ENCODE measurements around the gene HOXA6. TPM values are rescaled to one million over a fixed set of nuclear protein-coding genes. Genes with fewer than 3 reads are reported as not detected.

HOXA6 gene
- total RNA-seq, 1 experiment from 2014 or later = 12.7 TPM

GRCh38 chr7:27154369-27154768 lies 6.8 kb upstream of the HOXA6 start (continued):
- TF ChIP-seq ZNF274 (IDR thresholded peaks at IDR 0.05; ENCODE audit: low read depth, low read length) = no peak

GRCh38 chr7:27153526-27153925 lies 6.0 kb upstream of the HOXA6 start:
- Histone ChIP-seq H3K9me2 (ENCODE audit: insufficient read depth) (no peaks in the 10 kb centered on the region), H3K4me3 (replicated peaks in 1 of 2; ENCODE audit: low read depth in 1 of 2, low read length in 2 of 2) (no peak overlapping the region), H3K27me3 (ENCODE audit: insufficient read depth, low read length) (no peaks in the 10 kb centered on the region), H3K9me3 (ENCODE audit: control insufficient read depth in 1 of 2, insufficient read depth in 1 of 2, low read depth in 1 of 2, low read length in 2 of 2) (no peaks in the 10 kb centered on the region), H3K9ac (ENCODE audit: low read length) (no peak overlapping the region), H3K4me2 (ENCODE audit: low read length) (no peak overlapping the region; the same call in 1 of the 2 replicates), H4K20me1 (ENCODE audit: insufficient read depth) (no peaks in the 10 kb centered on the region), H2AFZ (ENCODE audit: low read depth, low read length, poor library complexity, severe bottlenecking) (no peak overlapping the region), H3K79me2 (ENCODE audit: insufficient read depth, low read length) (peaks cover 44% of the 10 kb centered on the region), H3K4me1 (ENCODE audit: control insufficient read depth in 1 of 2, insufficient read depth in 2 of 2, low read length in 2 of 2) (peaks cover 23 to 66% of the 10 kb centered on the region in 2 experiments), H3K27ac (ENCODE audit: low read depth, low read length) (no peak overlapping the region), H3K36me3 (ENCODE audit: control insufficient read depth in 1 of 2, insufficient read depth in 2 of 2, low read length in 2 of 2) (no peaks in the 10 kb centered on the region)
- ATAC-seq (no peak), DNase-seq (ENCODE audit: low read depth, low spot score) (no peak)
- TF ChIP-seq ZFX (IDR thresholded peaks at IDR 0.05) (no peak), SRF (IDR thresholded peaks at IDR 0.05; ENCODE audit: low read depth) (no peak), EGR1 (IDR thresholded peaks at IDR 0.05; ENCODE audit: low read depth) (no peak), CTCF (IDR thresholded peaks at IDR 0.05 in 2 of 3, conservative IDR thresholded peaks at IDR 0.05 in 1 of 3; ENCODE audit: borderline replicate concordance in 1 of 3, insufficient read depth in 1 of 3, low read depth in 2 of 3, low read length in 2 of 3) (no peak), ELF1 (IDR thresholded peaks at IDR 0.05; ENCODE audit: borderline replicate concordance, low read depth) (no peak), RAD21 (IDR thresholded peaks at IDR 0.05; ENCODE audit: low read depth) (no peak), CBX3 (IDR thresholded peaks at IDR 0.05; ENCODE audit: low read depth) (no peak), EZH2phosphoT487 (IDR thresholded peaks at IDR 0.05; ENCODE audit: borderline replicate concordance) (no peak), MAX (IDR thresholded peaks at IDR 0.05) (no peak), FOSL1 (IDR thresholded peaks at IDR 0.05; ENCODE audit: low read depth) (no peak), POLR2A (IDR thresholded peaks at IDR 0.05; ENCODE audit: borderline replicate concordance, extremely low read depth, insufficient read depth, insufficient read length) (no peak), POLR2AphosphoS5 (IDR thresholded peaks at IDR 0.05; ENCODE audit: low read depth, low read length) (no peak), ATF3 (IDR thresholded peaks at IDR 0.05) (no peak), YY1 (IDR thresholded peaks at IDR 0.05; ENCODE audit: extremely low read depth, insufficient replicate concordance, low read depth, low read length) (no peak), JUND (IDR thresholded peaks at IDR 0.05) (no peak)
- ChIA-PET POLR2A (no interaction called here), RAD21 (ENCODE audit: low non-redundant PET in 1 of 2, low total read pairs in 2 of 2, uncharacterized antibody in 2 of 2, unreplicated experiment in 2 of 2) (no interaction called here), CTCF (interaction anchor here (1.6 kb wide), 1 partner anchor 9 kb away, joined by 6 read pairs; no protein-coding TSS in a partner anchor)
- intact Hi-C loops (cut with micrococcal nuclease) = loop anchor here (5.0 kb wide), 1 partner anchor 301 kb away; no protein-coding TSS in a partner anchor
- BruUV-seq (replicated peaks) = no TSS peak

Measured in HCT116 (cell line).